WTC11 (cell line): ENCODE results near the gene YBX3. TPM values are rescaled to one million over a fixed set of nuclear protein-coding genes. Genes with fewer than 3 reads are reported as not detected.

Source experiments
- ATAC-seq: fragments of 200-7000 bp; cut with Tn5 transposase; 2 replicates; pipeline ENCODE4 v1.10.0; 2021; ENCODE audit warnings: mild to moderate bottlenecking, moderate library complexity
- CTCF ChIA-PET: fragments of 300-600 bp; sonication (Branson Sonifier 250); formaldehyde crosslinking; loops from one replicate; lab custom pipeline; 2021; ENCODE audit warnings: antibody characterized with exemption; lab: Charles Lee
- POLR2A ChIA-PET: fragments of 350-600 bp; sonication (Branson Sonifier 250); formaldehyde crosslinking; loops from one replicate; lab custom pipeline; 2021; ENCODE audit warnings: antibody characterized with exemption; lab: Charles Lee
- DNase-seq: peaks from one replicate; pipeline ENCODE4 v3.0.0; 2021; ENCODE audit warnings: low spot score
- H3K27ac Mint-ChIP-seq: 2 replicates; pipeline ENCODE4 v1.8.0; 2021; ENCODE audit warnings: mixed read lengths
- H3K27me3 Mint-ChIP-seq: 2 replicates; pipeline ENCODE4 v1.8.0; 2021; ENCODE audit warnings: low read depth, mild to moderate bottlenecking, moderate library complexity, mixed read lengths
- H3K36me3 Mint-ChIP-seq: 2 replicates; pipeline ENCODE4 v1.8.0; 2021; ENCODE audit warnings: mixed read lengths
- H3K4me1 Mint-ChIP-seq: 2 replicates; pipeline ENCODE4 v1.8.0; 2022; ENCODE audit warnings: mixed read lengths
- H3K4me3 Mint-ChIP-seq: 2 replicates; pipeline ENCODE4 v1.8.0; 2021; ENCODE audit warnings: mild to moderate bottlenecking, moderate library complexity, mixed read lengths
- H3K9me3 Mint-ChIP-seq: 2 replicates; pipeline ENCODE4 v1.8.0; 2021; ENCODE audit warnings: mixed read lengths
- CREB1 ChIP-seq: sonication (generic); formaldehyde crosslinking; IDR thresholded peaks from 2 replicates; pipeline ENCODE4 v1.8.0; 2023; ENCODE audit warnings: mild to moderate bottlenecking, missing genetic modification reagents
- SMAD3 ChIP-seq: sonication (generic); formaldehyde crosslinking; IDR thresholded peaks from 2 replicates; pipeline ENCODE4 v1.8.0; 2022; ENCODE audit warnings: missing genetic modification reagents, mild to moderate bottlenecking, borderline replicate concordance
- SOX15 ChIP-seq: fragments of 250-450 bp; sonication (Bioruptor Pico); IDR thresholded peaks from 2 replicates; pipeline ENCODE4 v1.9.0; 2021; ENCODE audit warnings: mild to moderate bottlenecking
- TEAD1 ChIP-seq: sonication (generic); formaldehyde crosslinking; IDR thresholded peaks from 2 replicates; pipeline ENCODE4 v1.8.0; 2022; ENCODE audit warnings: mild to moderate bottlenecking, missing genetic modification reagents
- ZNF396 ChIP-seq: fragments of 250-450 bp; sonication (Bioruptor Pico); IDR thresholded peaks from 2 replicates; pipeline ENCODE4 v1.8.0; 2021; ENCODE audit warnings: mild to moderate bottlenecking, moderate library complexity, borderline replicate concordance
- total RNA-seq: library from RNA; stranded (reverse); gene quantifications from 3 replicates; pipeline ENCODE4 v1.2.3, GENCODE V29; 2021
- TF ChIP-seq, protein P1 (sequence below): sonication (generic); formaldehyde crosslinking; IDR thresholded peaks from 2 replicates; pipeline ENCODE4 v1.8.1; 2023; ENCODE audit warnings: mild to moderate bottlenecking, missing genetic modification reagents, borderline replicate concordance
- TF ChIP-seq, protein P2 (sequence below): sonication (generic); formaldehyde crosslinking; IDR thresholded peaks from 2 replicates; pipeline ENCODE4 v1.8.0; 2022; ENCODE audit warnings: mild to moderate bottlenecking, missing genetic modification reagents
- TF ChIP-seq, protein P3 (sequence below): sonication (generic); formaldehyde crosslinking; IDR thresholded peaks from 2 replicates; pipeline ENCODE4 v1.8.0; 2022; ENCODE audit warnings: mild to moderate bottlenecking, missing genetic modification reagents
- TF ChIP-seq, protein P4 (sequence below): fragments of 250-450 bp; sonication (Bioruptor Pico); IDR thresholded peaks from 2 replicates; pipeline ENCODE4 v1.9.0; 2021; ENCODE audit warnings: mild to moderate bottlenecking, borderline replicate concordance
- TF ChIP-seq, protein P5 (sequence below): fragments of 250-450 bp; sonication (Bioruptor Pico); IDR thresholded peaks from 2 replicates; pipeline ENCODE4 v1.9.0; 2021; ENCODE audit warnings: mild to moderate bottlenecking
- TF ChIP-seq, protein P6 (sequence below): sonication (generic); formaldehyde crosslinking; IDR thresholded peaks from 2 replicates; pipeline ENCODE4 v1.8.1; 2022; ENCODE audit warnings: mild to moderate bottlenecking, moderate library complexity, missing genetic modification reagents
- TF ChIP-seq, protein P7 (sequence below): fragments of 250-450 bp; sonication (Bioruptor Pico); IDR thresholded peaks from 2 replicates; pipeline ENCODE4 v1.9.0; 2021; ENCODE audit warnings: mild to moderate bottlenecking
- TF ChIP-seq, protein P8 (sequence below): sonication (generic); formaldehyde crosslinking; IDR thresholded peaks from 2 replicates; pipeline ENCODE4 v1.8.0; 2023; ENCODE audit warnings: missing genetic modification reagents
- TF ChIP-seq, protein P9 (sequence below): fragments of 250-450 bp; sonication (Bioruptor Pico); IDR thresholded peaks from 2 replicates; pipeline ENCODE4 v1.8.0; 2021; ENCODE audit warnings: mild to moderate bottlenecking
- TF ChIP-seq, protein P10 (sequence below): sonication (generic); formaldehyde crosslinking; IDR thresholded peaks from 2 replicates; pipeline ENCODE4 v1.8.1; 2022; ENCODE audit warnings: mild to moderate bottlenecking, missing genetic modification reagents, moderate library complexity, borderline replicate concordance

YBX3 gene
- total RNA-seq, 1 experiment from 2014 or later = 396 TPM

DNA sequence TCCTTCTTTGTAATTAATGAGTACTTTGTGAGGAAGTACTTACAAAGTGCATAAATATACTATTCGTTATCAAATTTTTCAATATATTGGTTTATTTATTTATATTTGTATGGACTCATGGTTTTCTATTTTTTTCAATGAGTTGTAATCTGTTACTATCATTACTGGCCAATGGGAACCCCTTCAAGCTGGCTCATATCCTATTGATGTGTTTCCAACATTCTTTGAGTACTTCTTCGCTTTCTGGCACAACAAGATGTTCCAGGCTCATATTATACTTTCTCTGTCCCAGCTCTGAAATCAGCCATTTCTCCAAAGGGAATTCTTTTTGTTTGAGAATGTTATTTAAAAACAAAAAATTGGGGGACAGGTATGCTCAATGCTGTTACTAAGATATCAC lies 17.5 kb downstream of the YBX3 start:
- ChIA-PET POLR2A (no interaction called here), CTCF (no interaction called here)
- Mint-ChIP-seq H3K36me3 (peaks cover 78% of the 10 kb centered on the region), H3K27me3 (no peaks in the 10 kb centered on the region), H3K27ac (no peak overlapping the region), H3K9me3 (no peaks in the 10 kb centered on the region), H3K4me3 (no peak overlapping the region), H3K4me1 (no peaks in the 10 kb centered on the region)
- ATAC-seq = no peak
- TF ChIP-seq TEAD1 (CRISPR knock-in tag) (no peak), CREB1 (CRISPR knock-in tag) (no peak), SOX15 (CRISPR knock-in tag) (no peak), SMAD3 (CRISPR knock-in tag) (no peak), ZNF396 (no peak)
- TF ChIP-seq, protein P1, sequence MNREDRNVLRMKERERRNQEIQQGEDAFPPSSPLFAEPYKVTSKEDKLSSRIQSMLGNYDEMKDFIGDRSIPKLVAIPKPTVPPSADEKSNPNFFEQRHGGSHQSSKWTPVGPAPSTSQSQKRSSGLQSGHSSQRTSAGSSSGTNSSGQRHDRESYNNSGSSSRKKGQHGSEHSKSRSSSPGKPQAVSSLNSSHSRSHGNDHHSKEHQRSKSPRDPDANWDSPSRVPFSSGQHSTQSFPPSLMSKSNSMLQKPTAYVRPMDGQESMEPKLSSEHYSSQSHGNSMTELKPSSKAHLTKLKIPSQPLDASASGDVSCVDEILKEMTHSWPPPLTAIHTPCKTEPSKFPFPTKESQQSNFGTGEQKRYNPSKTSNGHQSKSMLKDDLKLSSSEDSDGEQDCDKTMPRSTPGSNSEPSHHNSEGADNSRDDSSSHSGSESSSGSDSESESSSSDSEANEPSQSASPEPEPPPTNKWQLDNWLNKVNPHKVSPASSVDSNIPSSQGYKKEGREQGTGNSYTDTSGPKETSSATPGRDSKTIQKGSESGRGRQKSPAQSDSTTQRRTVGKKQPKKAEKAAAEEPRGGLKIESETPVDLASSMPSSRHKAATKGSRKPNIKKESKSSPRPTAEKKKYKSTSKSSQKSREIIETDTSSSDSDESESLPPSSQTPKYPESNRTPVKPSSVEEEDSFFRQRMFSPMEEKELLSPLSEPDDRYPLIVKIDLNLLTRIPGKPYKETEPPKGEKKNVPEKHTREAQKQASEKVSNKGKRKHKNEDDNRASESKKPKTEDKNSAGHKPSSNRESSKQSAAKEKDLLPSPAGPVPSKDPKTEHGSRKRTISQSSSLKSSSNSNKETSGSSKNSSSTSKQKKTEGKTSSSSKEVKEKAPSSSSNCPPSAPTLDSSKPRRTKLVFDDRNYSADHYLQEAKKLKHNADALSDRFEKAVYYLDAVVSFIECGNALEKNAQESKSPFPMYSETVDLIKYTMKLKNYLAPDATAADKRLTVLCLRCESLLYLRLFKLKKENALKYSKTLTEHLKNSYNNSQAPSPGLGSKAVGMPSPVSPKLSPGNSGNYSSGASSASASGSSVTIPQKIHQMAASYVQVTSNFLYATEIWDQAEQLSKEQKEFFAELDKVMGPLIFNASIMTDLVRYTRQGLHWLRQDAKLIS (CRISPR knock-in tag) = no peak
- TF ChIP-seq, protein P2, sequence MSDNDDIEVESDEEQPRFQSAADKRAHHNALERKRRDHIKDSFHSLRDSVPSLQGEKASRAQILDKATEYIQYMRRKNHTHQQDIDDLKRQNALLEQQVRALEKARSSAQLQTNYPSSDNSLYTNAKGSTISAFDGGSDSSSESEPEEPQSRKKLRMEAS = no peak
- TF ChIP-seq, protein P3, sequence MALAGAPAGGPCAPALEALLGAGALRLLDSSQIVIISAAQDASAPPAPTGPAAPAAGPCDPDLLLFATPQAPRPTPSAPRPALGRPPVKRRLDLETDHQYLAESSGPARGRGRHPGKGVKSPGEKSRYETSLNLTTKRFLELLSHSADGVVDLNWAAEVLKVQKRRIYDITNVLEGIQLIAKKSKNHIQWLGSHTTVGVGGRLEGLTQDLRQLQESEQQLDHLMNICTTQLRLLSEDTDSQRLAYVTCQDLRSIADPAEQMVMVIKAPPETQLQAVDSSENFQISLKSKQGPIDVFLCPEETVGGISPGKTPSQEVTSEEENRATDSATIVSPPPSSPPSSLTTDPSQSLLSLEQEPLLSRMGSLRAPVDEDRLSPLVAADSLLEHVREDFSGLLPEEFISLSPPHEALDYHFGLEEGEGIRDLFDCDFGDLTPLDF = no peak
- TF ChIP-seq, protein P4, sequence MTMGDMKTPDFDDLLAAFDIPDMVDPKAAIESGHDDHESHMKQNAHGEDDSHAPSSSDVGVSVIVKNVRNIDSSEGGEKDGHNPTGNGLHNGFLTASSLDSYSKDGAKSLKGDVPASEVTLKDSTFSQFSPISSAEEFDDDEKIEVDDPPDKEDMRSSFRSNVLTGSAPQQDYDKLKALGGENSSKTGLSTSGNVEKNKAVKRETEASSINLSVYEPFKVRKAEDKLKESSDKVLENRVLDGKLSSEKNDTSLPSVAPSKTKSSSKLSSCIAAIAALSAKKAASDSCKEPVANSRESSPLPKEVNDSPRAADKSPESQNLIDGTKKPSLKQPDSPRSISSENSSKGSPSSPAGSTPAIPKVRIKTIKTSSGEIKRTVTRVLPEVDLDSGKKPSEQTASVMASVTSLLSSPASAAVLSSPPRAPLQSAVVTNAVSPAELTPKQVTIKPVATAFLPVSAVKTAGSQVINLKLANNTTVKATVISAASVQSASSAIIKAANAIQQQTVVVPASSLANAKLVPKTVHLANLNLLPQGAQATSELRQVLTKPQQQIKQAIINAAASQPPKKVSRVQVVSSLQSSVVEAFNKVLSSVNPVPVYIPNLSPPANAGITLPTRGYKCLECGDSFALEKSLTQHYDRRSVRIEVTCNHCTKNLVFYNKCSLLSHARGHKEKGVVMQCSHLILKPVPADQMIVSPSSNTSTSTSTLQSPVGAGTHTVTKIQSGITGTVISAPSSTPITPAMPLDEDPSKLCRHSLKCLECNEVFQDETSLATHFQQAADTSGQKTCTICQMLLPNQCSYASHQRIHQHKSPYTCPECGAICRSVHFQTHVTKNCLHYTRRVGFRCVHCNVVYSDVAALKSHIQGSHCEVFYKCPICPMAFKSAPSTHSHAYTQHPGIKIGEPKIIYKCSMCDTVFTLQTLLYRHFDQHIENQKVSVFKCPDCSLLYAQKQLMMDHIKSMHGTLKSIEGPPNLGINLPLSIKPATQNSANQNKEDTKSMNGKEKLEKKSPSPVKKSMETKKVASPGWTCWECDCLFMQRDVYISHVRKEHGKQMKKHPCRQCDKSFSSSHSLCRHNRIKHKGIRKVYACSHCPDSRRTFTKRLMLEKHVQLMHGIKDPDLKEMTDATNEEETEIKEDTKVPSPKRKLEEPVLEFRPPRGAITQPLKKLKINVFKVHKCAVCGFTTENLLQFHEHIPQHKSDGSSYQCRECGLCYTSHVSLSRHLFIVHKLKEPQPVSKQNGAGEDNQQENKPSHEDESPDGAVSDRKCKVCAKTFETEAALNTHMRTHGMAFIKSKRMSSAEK (CRISPR knock-in tag) = no peak
- TF ChIP-seq, protein P5, sequence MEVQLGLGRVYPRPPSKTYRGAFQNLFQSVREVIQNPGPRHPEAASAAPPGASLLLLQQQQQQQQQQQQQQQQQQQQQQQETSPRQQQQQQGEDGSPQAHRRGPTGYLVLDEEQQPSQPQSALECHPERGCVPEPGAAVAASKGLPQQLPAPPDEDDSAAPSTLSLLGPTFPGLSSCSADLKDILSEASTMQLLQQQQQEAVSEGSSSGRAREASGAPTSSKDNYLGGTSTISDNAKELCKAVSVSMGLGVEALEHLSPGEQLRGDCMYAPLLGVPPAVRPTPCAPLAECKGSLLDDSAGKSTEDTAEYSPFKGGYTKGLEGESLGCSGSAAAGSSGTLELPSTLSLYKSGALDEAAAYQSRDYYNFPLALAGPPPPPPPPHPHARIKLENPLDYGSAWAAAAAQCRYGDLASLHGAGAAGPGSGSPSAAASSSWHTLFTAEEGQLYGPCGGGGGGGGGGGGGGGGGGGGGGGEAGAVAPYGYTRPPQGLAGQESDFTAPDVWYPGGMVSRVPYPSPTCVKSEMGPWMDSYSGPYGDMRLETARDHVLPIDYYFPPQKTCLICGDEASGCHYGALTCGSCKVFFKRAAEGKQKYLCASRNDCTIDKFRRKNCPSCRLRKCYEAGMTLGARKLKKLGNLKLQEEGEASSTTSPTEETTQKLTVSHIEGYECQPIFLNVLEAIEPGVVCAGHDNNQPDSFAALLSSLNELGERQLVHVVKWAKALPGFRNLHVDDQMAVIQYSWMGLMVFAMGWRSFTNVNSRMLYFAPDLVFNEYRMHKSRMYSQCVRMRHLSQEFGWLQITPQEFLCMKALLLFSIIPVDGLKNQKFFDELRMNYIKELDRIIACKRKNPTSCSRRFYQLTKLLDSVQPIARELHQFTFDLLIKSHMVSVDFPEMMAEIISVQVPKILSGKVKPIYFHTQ (CRISPR knock-in tag) = no peak
- no peak for DNase-seq

DNA sequence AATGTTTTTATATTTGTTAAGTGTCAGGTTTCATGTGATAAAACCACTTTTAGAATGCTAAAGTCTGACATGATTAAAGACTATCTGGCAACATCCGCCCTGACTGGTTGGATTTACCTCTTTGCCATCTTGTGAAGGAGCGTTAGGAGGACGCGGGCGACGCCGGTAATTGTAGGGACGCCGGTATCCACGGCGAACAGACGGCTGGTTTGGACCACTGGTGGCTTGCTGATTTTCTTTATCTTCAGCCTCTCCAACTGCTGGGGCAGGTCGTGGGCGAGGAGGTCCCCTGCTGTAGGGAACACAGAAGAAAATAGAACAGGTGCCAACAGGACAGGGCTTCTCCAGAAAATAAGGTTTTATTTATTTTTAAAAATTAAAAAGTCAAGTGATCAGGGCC lies 21.3 kb downstream of the YBX3 start:
- Mint-ChIP-seq H3K27me3 (no peaks in the 10 kb centered on the region), H3K27ac (no peak overlapping the region), H3K4me1 (no peaks in the 10 kb centered on the region), H3K4me3 (no peak overlapping the region), H3K36me3 (peaks cover 65% of the 10 kb centered on the region), H3K9me3 (no peaks in the 10 kb centered on the region)
- CTCF ChIA-PET = no interaction called here
- no peak for DNase-seq
- ATAC-seq = no peak
- POLR2A ChIA-PET = no interaction called here
- TF ChIP-seq, protein P6, sequence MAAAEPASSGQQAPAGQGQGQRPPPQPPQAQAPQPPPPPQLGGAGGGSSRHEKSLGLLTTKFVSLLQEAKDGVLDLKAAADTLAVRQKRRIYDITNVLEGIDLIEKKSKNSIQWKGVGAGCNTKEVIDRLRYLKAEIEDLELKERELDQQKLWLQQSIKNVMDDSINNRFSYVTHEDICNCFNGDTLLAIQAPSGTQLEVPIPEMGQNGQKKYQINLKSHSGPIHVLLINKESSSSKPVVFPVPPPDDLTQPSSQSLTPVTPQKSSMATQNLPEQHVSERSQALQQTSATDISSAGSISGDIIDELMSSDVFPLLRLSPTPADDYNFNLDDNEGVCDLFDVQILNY (CRISPR knock-in tag) = no peak
- TF ChIP-seq, protein P7, sequence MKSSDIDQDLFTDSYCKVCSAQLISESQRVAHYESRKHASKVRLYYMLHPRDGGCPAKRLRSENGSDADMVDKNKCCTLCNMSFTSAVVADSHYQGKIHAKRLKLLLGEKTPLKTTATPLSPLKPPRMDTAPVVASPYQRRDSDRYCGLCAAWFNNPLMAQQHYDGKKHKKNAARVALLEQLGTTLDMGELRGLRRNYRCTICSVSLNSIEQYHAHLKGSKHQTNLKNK = no peak
- TF ChIP-seq, protein P8, sequence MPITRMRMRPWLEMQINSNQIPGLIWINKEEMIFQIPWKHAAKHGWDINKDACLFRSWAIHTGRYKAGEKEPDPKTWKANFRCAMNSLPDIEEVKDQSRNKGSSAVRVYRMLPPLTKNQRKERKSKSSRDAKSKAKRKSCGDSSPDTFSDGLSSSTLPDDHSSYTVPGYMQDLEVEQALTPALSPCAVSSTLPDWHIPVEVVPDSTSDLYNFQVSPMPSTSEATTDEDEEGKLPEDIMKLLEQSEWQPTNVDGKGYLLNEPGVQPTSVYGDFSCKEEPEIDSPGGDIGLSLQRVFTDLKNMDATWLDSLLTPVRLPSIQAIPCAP (CRISPR knock-in tag) = no peak
- TF ChIP-seq SOX15 (CRISPR knock-in tag) = no peak
- TF ChIP-seq, protein P9, sequence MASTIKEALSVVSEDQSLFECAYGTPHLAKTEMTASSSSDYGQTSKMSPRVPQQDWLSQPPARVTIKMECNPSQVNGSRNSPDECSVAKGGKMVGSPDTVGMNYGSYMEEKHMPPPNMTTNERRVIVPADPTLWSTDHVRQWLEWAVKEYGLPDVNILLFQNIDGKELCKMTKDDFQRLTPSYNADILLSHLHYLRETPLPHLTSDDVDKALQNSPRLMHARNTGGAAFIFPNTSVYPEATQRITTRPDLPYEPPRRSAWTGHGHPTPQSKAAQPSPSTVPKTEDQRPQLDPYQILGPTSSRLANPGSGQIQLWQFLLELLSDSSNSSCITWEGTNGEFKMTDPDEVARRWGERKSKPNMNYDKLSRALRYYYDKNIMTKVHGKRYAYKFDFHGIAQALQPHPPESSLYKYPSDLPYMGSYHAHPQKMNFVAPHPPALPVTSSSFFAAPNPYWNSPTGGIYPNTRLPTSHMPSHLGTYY (CRISPR knock-in tag) = no peak
- TF ChIP-seq, protein P10, sequence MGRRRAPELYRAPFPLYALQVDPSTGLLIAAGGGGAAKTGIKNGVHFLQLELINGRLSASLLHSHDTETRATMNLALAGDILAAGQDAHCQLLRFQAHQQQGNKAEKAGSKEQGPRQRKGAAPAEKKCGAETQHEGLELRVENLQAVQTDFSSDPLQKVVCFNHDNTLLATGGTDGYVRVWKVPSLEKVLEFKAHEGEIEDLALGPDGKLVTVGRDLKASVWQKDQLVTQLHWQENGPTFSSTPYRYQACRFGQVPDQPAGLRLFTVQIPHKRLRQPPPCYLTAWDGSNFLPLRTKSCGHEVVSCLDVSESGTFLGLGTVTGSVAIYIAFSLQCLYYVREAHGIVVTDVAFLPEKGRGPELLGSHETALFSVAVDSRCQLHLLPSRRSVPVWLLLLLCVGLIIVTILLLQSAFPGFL (CRISPR knock-in tag) = no peak
